Mesendoderm (in vitro differentiated cells): ENCODE data around the gene PCDH15.

Experiments
- DNase-seq: peaks from one replicate; pipeline ENCODE4 v3.0.0; 2013
- H2AK5ac ChIP-seq: 2 replicates; pipeline ENCODE4 v1.6.1; 2013; ENCODE audit warnings: low read length, inconsistent platforms
- H2BK120ac ChIP-seq: 2 replicates; pipeline ENCODE4 v1.6.1; 2013; ENCODE audit warnings: low read depth, mild to moderate bottlenecking, low read length, moderate library complexity, mixed read lengths
- H2BK15ac ChIP-seq: replicated peaks from 2 replicates; pipeline ENCODE4 v1.6.1; 2013; ENCODE audit warnings: low read depth, mild to moderate bottlenecking, moderate library complexity
- H2BK5ac ChIP-seq: 2 replicates; pipeline ENCODE4 v1.6.1; 2013; ENCODE audit warnings: low read length, inconsistent platforms
- H3K18ac ChIP-seq: 2 replicates; pipeline ENCODE4 v1.6.1; 2013; ENCODE audit warnings: mild to moderate bottlenecking, low read length, mixed read lengths
- H3K23ac ChIP-seq: one replicate; pipeline ENCODE4 v1.6.1; 2013; ENCODE audit warnings: low read length
- H3K27ac ChIP-seq: 2 replicates; pipeline ENCODE4 v1.5.1; 2013; ENCODE audit warnings: low read depth, mild to moderate bottlenecking, inconsistent platforms, low read length, moderate library complexity
- H3K27me3 ChIP-seq: 2 replicates; pipeline ENCODE4 v1.6.1; 2013; ENCODE audit warnings: low read length, control low read depth, mild to moderate bottlenecking, inconsistent platforms; ENCODE audit not compliant: insufficient read depth, poor library complexity
- H3K36me3 ChIP-seq: 2 replicates; pipeline ENCODE4 v1.6.1; 2013; ENCODE audit warnings: low read length, inconsistent platforms; ENCODE audit not compliant: control insufficient read depth, insufficient read depth
- H3K4ac ChIP-seq: one replicate; pipeline ENCODE4 v1.6.1; 2013; ENCODE audit warnings: low read depth, mild to moderate bottlenecking, low read length, moderate library complexity
- H3K4me1 ChIP-seq: 2 replicates; pipeline ENCODE4 v1.6.1; 2013; ENCODE audit warnings: low read depth, low read length, inconsistent platforms; ENCODE audit not compliant: control insufficient read depth
- H3K4me2 ChIP-seq: 2 replicates; pipeline ENCODE4 v1.6.1; 2013; ENCODE audit warnings: low read length
- H3K4me3 ChIP-seq: 2 replicates; pipeline ENCODE4 v1.5.1; 2013; ENCODE audit warnings: mild to moderate bottlenecking, low read length
- H3K56ac ChIP-seq: one replicate; pipeline ENCODE4 v1.6.1; 2013; ENCODE audit warnings: low read length
- H3K79me1 ChIP-seq: 2 replicates; pipeline ENCODE4 v1.6.1; 2013; ENCODE audit warnings: low read length, inconsistent platforms
- H3K79me2 ChIP-seq: 2 replicates; pipeline ENCODE4 v1.6.1; 2013; ENCODE audit warnings: mild to moderate bottlenecking, low read length; ENCODE audit not compliant: control insufficient read depth, insufficient read depth
- H3K9ac ChIP-seq: 2 replicates; pipeline ENCODE4 v1.6.1; 2013; ENCODE audit warnings: low read length, inconsistent platforms
- H4K5ac ChIP-seq: one replicate; pipeline ENCODE4 v1.6.1; 2013; ENCODE audit warnings: low read length
- H4K8ac ChIP-seq: one replicate; pipeline ENCODE4 v1.6.1; 2013; ENCODE audit warnings: low read depth, mild to moderate bottlenecking, control low read depth, low read length, moderate library complexity
- WGBS: extraction: QIAGEN DNeasy Blood & Tissue Kit; methylation state at CpG from one replicate; pipeline ENCODE4 v1.1.7; 2013; ENCODE audit warnings: low lambda C conversion rate, missing lambda C conversion rate; ENCODE audit not compliant: insufficient coverage; ENCODE audit errors: extremely low coverage; 5-methylcytosine and 5-hydroxymethylcytosine counted together

The PCDH15 gene

DNA sequence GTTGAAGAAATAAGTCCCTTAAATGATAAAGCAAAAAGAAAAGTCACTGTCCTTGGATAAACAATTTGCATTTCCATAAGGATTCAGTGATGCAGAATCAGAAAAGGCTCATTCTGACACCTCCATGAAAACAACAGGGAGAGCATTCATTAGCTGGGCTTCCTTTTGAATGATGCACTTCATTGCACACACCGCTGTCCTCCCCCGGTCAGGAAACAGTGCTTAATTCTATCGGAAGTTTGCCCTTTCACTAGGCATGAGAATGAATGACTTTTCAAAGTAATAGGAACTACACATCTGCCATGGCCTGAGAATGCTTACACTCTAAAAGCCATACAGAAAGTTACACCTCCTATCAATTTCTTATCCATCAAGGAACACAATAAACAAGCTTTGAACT, 4.2 kb downstream of the PCDH15 start:
- no peaks in the 10 kb centered on the region for H3K4me1 ChIP-seq
- no peak overlapping the region for H4K8ac ChIP-seq
- H3K27ac ChIP-seq = no peak overlapping the region
- no peak overlapping the region for H2BK120ac ChIP-seq
- no peak overlapping the region for H3K4ac ChIP-seq
- no peaks in the 10 kb centered on the region for H3K79me1 ChIP-seq
- H3K56ac ChIP-seq = no peak overlapping the region
- H3K18ac ChIP-seq = no peak overlapping the region
- no peaks in the 10 kb centered on the region for H3K79me2 ChIP-seq
- H2BK15ac ChIP-seq = no peak overlapping the region
- H3K23ac ChIP-seq = no peak overlapping the region
- no peaks in the 10 kb centered on the region for H3K36me3 ChIP-seq
- WGBS = no CpG with 5 or more reads among the region's 3 CpGs
- no peak overlapping the region for H3K9ac ChIP-seq
- DNase-seq = no peak
- no peak overlapping the region for H4K5ac ChIP-seq
- no peak overlapping the region for H3K4me2 ChIP-seq
- no peaks in the 10 kb centered on the region for H3K27me3 ChIP-seq
- H2AK5ac ChIP-seq = no peak overlapping the region
- no peak overlapping the region for H3K4me3 ChIP-seq
- no peak overlapping the region for H2BK5ac ChIP-seq

DNA sequence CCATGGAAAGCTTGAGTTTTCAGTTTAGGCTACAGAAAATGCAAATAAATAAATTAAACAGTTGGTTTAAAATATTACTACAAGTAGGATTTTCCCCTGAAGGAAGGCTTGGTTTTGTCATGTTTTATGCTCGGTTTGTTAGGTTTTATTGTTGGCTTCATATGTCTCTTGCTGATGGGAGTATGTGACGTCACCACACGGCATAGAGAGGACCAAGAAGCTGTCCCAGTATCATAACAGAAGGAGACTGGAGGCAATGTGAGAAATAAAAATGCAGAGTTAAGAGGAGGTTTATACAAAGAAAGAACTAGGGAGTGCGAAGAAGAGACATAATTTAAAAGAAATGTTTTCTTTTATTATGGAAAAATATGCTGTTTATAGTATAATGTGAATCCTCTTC, 24.4 kb downstream of the PCDH15 start:
- Histone ChIP-seq H3K9ac (no peak overlapping the region), H3K27me3 (no peaks in the 10 kb centered on the region), H2BK15ac (no peak overlapping the region), H3K18ac (no peak overlapping the region), H3K4ac (no peak overlapping the region), H3K36me3 (no peaks in the 10 kb centered on the region), H3K4me1 (no peaks in the 10 kb centered on the region), H3K23ac (no peak overlapping the region), H2BK120ac (no peak overlapping the region), H3K56ac (no peak overlapping the region), H3K27ac (no peak overlapping the region), H2BK5ac (no peak overlapping the region), H2AK5ac (no peak overlapping the region), H3K4me2 (no peak overlapping the region), H4K8ac (no peak overlapping the region), H3K79me2 (no peaks in the 10 kb centered on the region), H3K4me3 (no peak overlapping the region), H4K5ac (no peak overlapping the region), H3K79me1 (no peaks in the 10 kb centered on the region)
- WGBS = no CpG with 5 or more reads among the region's 4 CpGs
- no peak for DNase-seq

DNA sequence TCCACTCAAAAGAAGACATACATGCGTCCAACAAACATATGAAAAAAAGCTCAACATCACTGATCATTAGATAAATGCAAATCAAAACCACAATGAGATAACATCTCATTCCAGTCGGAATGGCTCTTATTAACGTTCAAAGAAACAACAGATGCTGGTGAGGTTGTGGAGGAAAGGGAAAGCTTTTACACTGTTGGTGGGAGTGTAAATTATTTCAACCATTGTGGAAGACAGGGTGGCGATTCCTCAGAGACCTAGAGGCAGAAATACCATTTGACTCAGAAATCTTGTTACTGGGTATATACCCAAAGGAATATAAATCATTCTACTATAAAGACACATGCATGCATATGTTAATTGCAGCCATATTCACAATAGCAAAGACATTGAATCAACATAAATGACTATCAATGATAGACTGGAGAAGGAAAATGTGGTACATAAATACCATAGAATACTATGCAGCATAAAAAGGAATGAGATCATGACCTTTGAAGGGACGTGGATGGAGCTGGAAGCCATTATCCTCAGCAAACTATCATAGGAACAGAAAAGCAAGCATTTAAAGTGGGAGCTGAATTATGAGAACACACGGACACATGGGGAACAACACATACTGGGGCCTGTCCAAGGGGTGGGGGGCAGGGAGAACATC, 28.4 kb downstream of the PCDH15 start:
- no peak for DNase-seq
- H3K23ac ChIP-seq = no peak overlapping the region

DNA sequence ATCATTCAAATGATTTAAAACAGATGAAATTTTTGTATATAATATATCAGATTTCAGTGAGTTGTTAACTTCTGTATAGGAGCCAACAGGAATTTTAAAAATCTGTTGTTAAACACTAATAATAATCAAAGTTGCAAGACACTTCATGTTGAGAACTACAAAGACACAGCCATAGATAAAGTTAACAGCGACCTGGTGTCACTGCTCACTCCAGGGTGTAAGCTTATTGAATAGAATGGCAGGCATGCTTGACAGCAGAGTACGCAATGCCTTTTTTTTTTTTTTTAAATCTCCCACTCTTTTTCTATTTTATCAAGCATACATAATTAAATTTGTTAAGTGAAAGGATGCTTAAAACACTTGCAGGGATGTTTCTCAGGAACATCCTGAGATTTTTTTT, 32.0 kb downstream of the PCDH15 start:
- H2BK5ac ChIP-seq = no peak overlapping the region
- H3K18ac ChIP-seq = no peak overlapping the region
- H3K36me3 ChIP-seq = no peaks in the 10 kb centered on the region
- no peak overlapping the region for H3K4me2 ChIP-seq
- no peak overlapping the region for H3K27ac ChIP-seq
- DNase-seq = peak; percentile 54
- no peaks in the 10 kb centered on the region for H3K27me3 ChIP-seq
- H3K23ac ChIP-seq = no peak overlapping the region
- no peak overlapping the region for H3K56ac ChIP-seq
- no peaks in the 10 kb centered on the region for H3K79me2 ChIP-seq
- H2AK5ac ChIP-seq = no peak overlapping the region
- H4K8ac ChIP-seq = no peak overlapping the region
- no peak overlapping the region for H3K4me3 ChIP-seq
- no CpG with 5 or more reads among the region's 2 CpGs for WGBS
- no peak overlapping the region for H2BK15ac ChIP-seq
- no peak overlapping the region for H4K5ac ChIP-seq
- H2BK120ac ChIP-seq = no peak overlapping the region
- H3K4ac ChIP-seq = no peak overlapping the region
- H3K9ac ChIP-seq = no peak overlapping the region
- peaks cover 2% of the 10 kb centered on the region for H3K4me1 ChIP-seq
- no peaks in the 10 kb centered on the region for H3K79me1 ChIP-seq

More for the DNA sequence above, 28.4 kb downstream of the PCDH15 start:
- Histone ChIP-seq H3K36me3 (no peaks in the 10 kb centered on the region), H2BK15ac (no peak overlapping the region), H3K4me1 (peaks cover 2% of the 10 kb centered on the region), H4K8ac (no peak overlapping the region), H3K27me3 (no peaks in the 10 kb centered on the region), H2AK5ac (no peak overlapping the region), H3K4me3 (no peak overlapping the region), H3K9ac (no peak overlapping the region), H3K27ac (no peak overlapping the region), H3K56ac (no peak overlapping the region), H2BK5ac (no peak overlapping the region), H3K4me2 (no peak overlapping the region), H3K79me2 (no peaks in the 10 kb centered on the region), H4K5ac (no peak overlapping the region), H3K79me1 (no peaks in the 10 kb centered on the region), H2BK120ac (no peak overlapping the region), H3K4ac (no peak overlapping the region), H3K18ac (no peak overlapping the region)
- WGBS = no CpG with 5 or more reads among the region's 6 CpGs

DNA sequence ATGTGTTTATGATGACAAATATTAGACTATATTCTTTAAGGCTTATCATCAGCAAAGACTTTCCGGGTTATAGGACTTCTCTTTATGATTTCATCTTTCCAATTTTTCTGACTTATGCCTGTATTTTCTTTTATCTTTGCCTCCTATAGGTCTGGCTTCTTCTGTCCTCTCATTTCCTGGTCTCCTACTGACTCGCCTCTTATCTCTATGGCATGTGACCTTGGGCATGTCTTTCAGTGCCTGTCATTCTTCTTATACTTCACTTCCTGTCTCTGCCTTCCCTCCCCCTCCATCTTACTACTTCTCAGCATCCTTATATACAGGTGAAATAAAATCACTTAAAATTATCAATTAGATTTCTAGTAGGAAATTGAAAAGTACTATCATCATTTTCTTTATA, 42.2 kb downstream of the PCDH15 start:
- peak; percentile 80 for DNase-seq
- no CpG with 5 or more reads among the region's 2 CpGs for WGBS
- Histone ChIP-seq H3K4ac (no peak overlapping the region), H4K5ac (no peak overlapping the region), H3K4me2 (no peak overlapping the region), H4K8ac (no peak overlapping the region), H3K23ac (no peak overlapping the region), H3K4me1 (no peaks in the 10 kb centered on the region), H3K36me3 (no peaks in the 10 kb centered on the region), H3K18ac (no peak overlapping the region), H3K56ac (no peak overlapping the region), H2AK5ac (no peak overlapping the region), H3K4me3 (no peak overlapping the region), H2BK5ac (no peak overlapping the region), H3K79me1 (no peaks in the 10 kb centered on the region), H3K9ac (no peak overlapping the region), H2BK15ac (no peak overlapping the region), H3K27ac (no peak overlapping the region), H2BK120ac (no peak overlapping the region), H3K79me2 (no peaks in the 10 kb centered on the region), H3K27me3 (no peaks in the 10 kb centered on the region)

DNA sequence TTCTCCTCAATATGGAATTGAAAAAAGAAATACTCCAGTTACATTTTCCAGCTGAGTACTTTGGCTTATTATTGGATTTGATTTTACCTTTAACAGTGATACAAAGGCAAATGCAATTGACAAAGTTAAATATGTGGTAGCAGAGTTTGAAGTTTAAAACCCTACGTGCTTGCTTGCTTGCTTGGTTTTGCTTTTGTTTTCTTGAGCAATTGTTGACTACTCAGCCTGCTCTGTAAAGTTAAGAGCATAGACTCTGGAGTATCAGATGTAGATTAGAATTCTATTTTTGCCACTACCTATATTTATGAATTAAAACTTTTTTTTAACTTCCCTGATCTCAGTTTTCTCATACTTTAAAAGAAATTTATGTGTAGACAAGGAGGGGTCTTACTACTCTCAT, 51.4 kb downstream of the PCDH15 start:
- Histone ChIP-seq H3K4me3 (no peak overlapping the region), H2BK5ac (no peak overlapping the region), H3K56ac (no peak overlapping the region), H3K18ac (no peak overlapping the region), H4K8ac (no peak overlapping the region), H3K4me1 (no peaks in the 10 kb centered on the region), H3K4ac (no peak overlapping the region), H2BK120ac (no peak overlapping the region), H3K79me2 (no peaks in the 10 kb centered on the region), H3K79me1 (no peaks in the 10 kb centered on the region), H2BK15ac (no peak overlapping the region), H3K27ac (no peak overlapping the region), H3K9ac (no peak overlapping the region), H3K23ac (no peak overlapping the region), H3K4me2 (no peak overlapping the region), H3K27me3 (no peaks in the 10 kb centered on the region), H2AK5ac (no peak overlapping the region), H3K36me3 (no peaks in the 10 kb centered on the region), H4K5ac (no peak overlapping the region)
- no peak for DNase-seq
- WGBS = no CpG with 5 or more reads among the region's 1 CpG
